ENCODE data around the gene MYDGF. TPM values are rescaled to one million over a fixed set of nuclear protein-coding genes. Genes with fewer than 3 reads are reported as not detected.
A peak's percentile ranks its signal among the peaks of the same experiment; 100 is the strongest.

Gene MYDGF
- polyA plus RNA-seq, 2 donors, result 22.9 to 67.5 TPM

DNA sequence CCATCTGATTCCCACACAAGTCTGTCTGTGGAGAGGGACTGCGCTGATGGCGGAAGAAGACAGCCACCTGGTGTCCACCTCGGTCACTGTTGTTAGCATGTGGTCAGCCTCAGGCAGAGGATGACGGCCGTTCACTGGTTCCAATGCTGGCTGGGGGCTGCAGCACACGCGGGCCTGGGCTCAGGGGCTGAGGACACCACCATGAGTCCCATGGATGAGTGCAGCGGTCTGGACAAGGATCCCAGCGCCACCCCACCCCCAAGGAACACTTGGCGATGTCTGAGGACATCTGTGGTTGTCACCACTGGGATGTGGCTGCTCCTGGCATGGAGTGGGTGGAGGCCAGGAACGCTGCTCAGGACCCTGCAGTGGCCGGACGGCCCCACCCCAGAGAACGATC, 42.6 kb upstream of the MYDGF start:
- Histone ChIP-seq H3K4me3 (ENCODE audit: low read depth in 1 of 2, low read length in 2 of 2) (no peak overlapping the region), H3K36me3 (ENCODE audit: control insufficient read depth in 2 of 2, insufficient read depth in 2 of 2, low read length in 1 of 2) (peaks cover 6 to 53% of the 10 kb centered on the region in 2 donors), H3K4me1 (ENCODE audit: control insufficient read depth in 2 of 2, insufficient read depth in 2 of 2, low read length in 1 of 2) (peaks cover 0 to 22% of the 10 kb centered on the region in 2 donors), H3K9me3 (ENCODE audit: control insufficient read depth in 2 of 2, insufficient read depth in 1 of 2, low read depth in 1 of 2, low read length in 1 of 2) (no peaks in the 10 kb centered on the region), H3K27ac (ENCODE audit: low read depth in 2 of 2, low read length in 1 of 2) (peak overlapping the region; percentile 81 to 92), H3K27me3 (ENCODE audit: control insufficient read depth in 1 of 2, insufficient read depth in 2 of 2, low read length in 2 of 2) (no peaks in the 10 kb centered on the region)
- 75 to 86% methylated on average over 14 of the region's 14 CpGs for WGBS, 2 donors

DNA sequence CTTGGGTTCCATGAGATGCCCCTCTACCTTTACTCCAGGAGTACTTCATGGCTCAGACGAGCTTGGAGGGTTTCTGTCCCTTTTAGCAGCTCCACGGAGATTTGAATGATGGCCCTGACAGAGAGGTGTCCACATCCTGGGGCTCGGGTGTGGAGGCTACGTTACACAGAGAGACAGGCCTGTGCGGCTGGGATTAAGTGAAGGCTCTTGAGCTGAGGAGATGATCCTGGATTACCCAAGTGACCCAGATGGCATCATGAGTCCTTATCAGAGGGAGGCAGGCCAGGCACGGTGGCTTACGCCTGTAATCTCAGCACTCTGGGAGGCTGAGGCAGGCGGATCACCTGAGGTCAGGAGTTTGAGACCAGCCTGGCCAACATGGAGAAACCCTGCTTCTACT, 41.1 kb upstream of the MYDGF start:
- Histone ChIP-seq H3K36me3 (ENCODE audit: control insufficient read depth in 2 of 2, insufficient read depth in 2 of 2, low read length in 1 of 2) (peaks cover 10 to 49% of the 10 kb centered on the region in 2 donors), H3K4me3 (ENCODE audit: low read depth in 1 of 2, low read length in 2 of 2) (no peak overlapping the region), H3K27ac (ENCODE audit: low read depth in 2 of 2, low read length in 1 of 2) (no peak overlapping the region), H3K27me3 (ENCODE audit: control insufficient read depth in 1 of 2, insufficient read depth in 2 of 2, low read length in 2 of 2) (no peaks in the 10 kb centered on the region), H3K4me1 (ENCODE audit: control insufficient read depth in 2 of 2, insufficient read depth in 2 of 2, low read length in 1 of 2) (peaks cover 0 to 22% of the 10 kb centered on the region in 2 donors), H3K9me3 (ENCODE audit: control insufficient read depth in 2 of 2, insufficient read depth in 1 of 2, low read depth in 1 of 2, low read length in 1 of 2) (no peaks in the 10 kb centered on the region)
- 91 to 93% methylated on average over 8 of the region's 8 CpGs for WGBS, 2 donors

DNA sequence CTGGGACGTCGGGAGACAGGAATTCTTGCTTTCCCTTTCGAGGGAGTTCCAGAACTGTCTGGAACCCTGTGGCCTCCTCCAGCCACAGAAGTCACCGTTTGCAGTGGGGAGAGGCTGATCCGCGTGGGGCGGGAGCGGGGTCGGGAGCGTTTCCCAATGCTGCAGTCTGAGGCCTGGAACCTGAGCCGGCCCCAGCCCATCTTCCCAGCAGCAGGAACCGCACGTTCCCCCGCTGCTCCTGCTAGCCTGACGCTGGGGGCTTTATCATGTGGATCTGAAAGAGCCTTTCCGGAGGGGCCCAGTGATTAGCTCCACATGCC, 40.1 kb upstream of the MYDGF start:
- H3K36me3 ChIP-seq (ENCODE audit: control insufficient read depth in 2 of 2, insufficient read depth in 2 of 2, low read length in 1 of 2), result peaks cover 10 to 44% of the 10 kb centered on the region in 2 donors
- peaks cover 0 to 19% of the 10 kb centered on the region in 2 donors for H3K4me1 ChIP-seq (ENCODE audit: control insufficient read depth in 2 of 2, insufficient read depth in 2 of 2, low read length in 1 of 2)
- WGBS, 2 donors, result 90 to 94% methylated on average over 16 of the region's 16 CpGs
- no peak overlapping the region for H3K4me3 ChIP-seq (ENCODE audit: low read depth in 1 of 2, low read length in 2 of 2)
- H3K27ac ChIP-seq (ENCODE audit: low read depth in 2 of 2, low read length in 1 of 2), result no peak overlapping the region
- H3K27me3 ChIP-seq (ENCODE audit: control insufficient read depth in 1 of 2, insufficient read depth in 2 of 2, low read length in 2 of 2), result no peaks in the 10 kb centered on the region
- H3K9me3 ChIP-seq (ENCODE audit: control insufficient read depth in 2 of 2, insufficient read depth in 1 of 2, low read depth in 1 of 2, low read length in 1 of 2), result no peaks in the 10 kb centered on the region

GRCh38 chr19:4709440-4710280, 39.5 kb upstream of the MYDGF start:
- Histone ChIP-seq H3K27me3 (ENCODE audit: control insufficient read depth in 1 of 2, insufficient read depth in 2 of 2, low read length in 2 of 2) (no peaks in the 10 kb centered on the region), H3K27ac (ENCODE audit: low read depth in 2 of 2, low read length in 1 of 2) (no peak overlapping the region), H3K4me1 (ENCODE audit: control insufficient read depth in 2 of 2, insufficient read depth in 2 of 2, low read length in 1 of 2) (peaks cover 0 to 18% of the 10 kb centered on the region in 2 donors), H3K36me3 (ENCODE audit: control insufficient read depth in 2 of 2, insufficient read depth in 2 of 2, low read length in 1 of 2) (peaks cover 10 to 42% of the 10 kb centered on the region in 2 donors), H3K4me3 (ENCODE audit: low read depth in 1 of 2, low read length in 2 of 2) (no peak overlapping the region), H3K9me3 (ENCODE audit: control insufficient read depth in 2 of 2, insufficient read depth in 1 of 2, low read depth in 1 of 2, low read length in 1 of 2) (no peaks in the 10 kb centered on the region)
- WGBS, 2 donors, result 88 to 89% methylated on average over 20 of the region's 20 CpGs

DNA sequence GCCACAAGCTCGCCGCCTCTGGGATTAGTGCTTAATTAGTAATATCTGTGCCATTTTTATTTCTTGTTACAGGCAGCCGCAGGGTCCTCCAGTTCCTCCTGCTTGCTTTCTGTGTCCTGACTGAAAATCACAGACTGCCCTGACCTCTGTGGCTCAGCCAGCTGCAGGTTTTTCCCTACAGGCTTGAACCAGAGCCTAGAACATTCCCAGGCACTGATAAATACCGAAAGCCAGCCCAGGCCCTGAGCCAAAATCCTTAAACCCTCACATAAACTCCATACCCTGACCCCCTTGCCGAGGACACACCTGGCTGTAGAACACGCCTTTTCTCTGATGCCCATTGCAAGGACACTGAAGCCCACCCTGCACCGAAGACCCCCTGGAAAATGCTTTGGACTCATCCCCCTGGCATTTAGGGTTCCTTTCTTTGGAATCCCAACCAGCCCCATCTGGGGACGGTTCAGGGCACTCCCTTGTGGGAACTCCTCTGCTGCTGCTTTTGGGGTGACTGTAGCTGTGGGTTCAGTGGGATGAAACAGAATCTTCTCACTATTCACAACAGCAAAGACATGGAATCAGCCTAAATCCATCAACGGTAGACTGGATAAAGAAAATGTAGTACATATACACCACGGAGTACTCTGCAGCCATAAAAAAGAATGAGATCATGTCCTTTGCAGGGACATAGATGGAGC, 38.0 kb upstream of the MYDGF start:
- peak overlapping the region in 1 of 2 donors; percentile 50 for H3K27ac ChIP-seq (ENCODE audit: low read depth in 2 of 2, low read length in 1 of 2)

GRCh38 chr19:4707322-4707721, 37.2 kb upstream of the MYDGF start:
- H3K4me1 ChIP-seq (ENCODE audit: control insufficient read depth in 2 of 2, insufficient read depth in 2 of 2, low read length in 1 of 2), result peaks cover 0 to 4% of the 10 kb centered on the region in 2 donors
- H3K27me3 ChIP-seq (ENCODE audit: control insufficient read depth in 1 of 2, insufficient read depth in 2 of 2, low read length in 2 of 2), result no peaks in the 10 kb centered on the region
- peaks cover 0 to 3% of the 10 kb centered on the region in 2 donors for H3K9me3 ChIP-seq (ENCODE audit: control insufficient read depth in 2 of 2, insufficient read depth in 1 of 2, low read depth in 1 of 2, low read length in 1 of 2)
- peaks cover 13 to 44% of the 10 kb centered on the region in 2 donors for H3K36me3 ChIP-seq (ENCODE audit: control insufficient read depth in 2 of 2, insufficient read depth in 2 of 2, low read length in 1 of 2)
- no peak overlapping the region for H3K4me3 ChIP-seq (ENCODE audit: low read depth in 1 of 2, low read length in 2 of 2)
- no peak overlapping the region for H3K27ac ChIP-seq (ENCODE audit: low read depth in 2 of 2, low read length in 1 of 2)
- WGBS, 2 donors, result 89 to 93% methylated on average over 11 to 12 of the region's 12 CpGs

More for the DNA sequence above, 38.0 kb upstream of the MYDGF start:
- H3K4me1 ChIP-seq (ENCODE audit: control insufficient read depth in 2 of 2, insufficient read depth in 2 of 2, low read length in 1 of 2), result peaks cover 0 to 9% of the 10 kb centered on the region in 2 donors
- no peak overlapping the region for H3K4me3 ChIP-seq (ENCODE audit: low read depth in 1 of 2, low read length in 2 of 2)
- whole genome bisulfite sequencing, 2 donors, result 72 to 77% methylated on average over 10 of the region's 10 CpGs
- no peaks in the 10 kb centered on the region for H3K27me3 ChIP-seq (ENCODE audit: control insufficient read depth in 1 of 2, insufficient read depth in 2 of 2, low read length in 2 of 2)
- peaks cover 10 to 45% of the 10 kb centered on the region in 2 donors for H3K36me3 ChIP-seq (ENCODE audit: control insufficient read depth in 2 of 2, insufficient read depth in 2 of 2, low read length in 1 of 2)
- H3K9me3 ChIP-seq (ENCODE audit: control insufficient read depth in 2 of 2, insufficient read depth in 1 of 2, low read depth in 1 of 2, low read length in 1 of 2), result peaks cover 0 to under 1% of the 10 kb centered on the region in 2 donors

- no peak overlapping the region for H3K4me3 ChIP-seq (ENCODE audit: low read depth in 1 of 2, low read length in 2 of 2)
- H3K27me3 ChIP-seq (ENCODE audit: control insufficient read depth in 1 of 2, insufficient read depth in 2 of 2, low read length in 2 of 2), result no peaks in the 10 kb centered on the region
- 76 to 78% methylated on average over 19 of the region's 19 CpGs for WGBS, 2 donors
- peaks cover 0 to 3% of the 10 kb centered on the region in 2 donors for H3K9me3 ChIP-seq (ENCODE audit: control insufficient read depth in 2 of 2, insufficient read depth in 1 of 2, low read depth in 1 of 2, low read length in 1 of 2)
- H3K36me3 ChIP-seq (ENCODE audit: control insufficient read depth in 2 of 2, insufficient read depth in 2 of 2, low read length in 1 of 2), result peaks cover 16 to 45% of the 10 kb centered on the region in 2 donors
- peaks cover 0 to 6% of the 10 kb centered on the region in 2 donors for H3K4me1 ChIP-seq (ENCODE audit: control insufficient read depth in 2 of 2, insufficient read depth in 2 of 2, low read length in 1 of 2)
- peak overlapping the region in 1 of 2 donors; percentile 3 for H3K27ac ChIP-seq (ENCODE audit: low read depth in 2 of 2, low read length in 1 of 2)
Observed at GRCh38 chr19:4705413-4706131, 35.4 kb upstream of the MYDGF start.

DNA sequence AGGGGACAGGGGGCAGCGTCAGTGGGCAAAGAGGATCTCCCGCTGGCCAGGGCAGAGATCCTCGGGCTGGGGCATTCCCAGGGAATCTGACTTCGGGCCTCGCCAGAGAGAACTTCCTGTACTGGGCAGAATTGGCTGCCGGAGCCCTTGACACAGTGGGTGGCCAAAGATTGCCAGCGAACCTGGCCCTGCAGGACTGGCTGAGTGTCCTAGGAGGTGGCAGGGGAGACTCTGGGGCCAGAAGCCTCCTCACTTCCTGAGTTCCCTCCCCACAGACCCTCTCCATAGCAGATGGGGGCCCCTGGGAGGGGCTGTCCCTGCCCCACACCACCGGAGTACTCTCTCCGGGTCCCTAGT, 34.2 kb upstream of the MYDGF start:
- H3K27ac ChIP-seq (ENCODE audit: low read depth in 2 of 2, low read length in 1 of 2), result no peak overlapping the region

GRCh38 chr19:4703671-4704316, 33.7 kb upstream of the MYDGF start:
- H3K36me3 ChIP-seq (ENCODE audit: control insufficient read depth in 2 of 2, insufficient read depth in 2 of 2, low read length in 1 of 2), result peaks cover 26 to 49% of the 10 kb centered on the region in 2 donors
- 93 to 96% methylated on average over 28 of the region's 28 CpGs for WGBS, 2 donors
- no peak overlapping the region for H3K4me3 ChIP-seq (ENCODE audit: low read depth in 1 of 2, low read length in 2 of 2)
- H3K27ac ChIP-seq (ENCODE audit: low read depth in 2 of 2, low read length in 1 of 2), result no peak overlapping the region
- peaks cover 0 to 3% of the 10 kb centered on the region in 2 donors for H3K9me3 ChIP-seq (ENCODE audit: control insufficient read depth in 2 of 2, insufficient read depth in 1 of 2, low read depth in 1 of 2, low read length in 1 of 2)
- peaks cover 0 to 2% of the 10 kb centered on the region in 2 donors for H3K4me1 ChIP-seq (ENCODE audit: control insufficient read depth in 2 of 2, insufficient read depth in 2 of 2, low read length in 1 of 2)
- no peaks in the 10 kb centered on the region for H3K27me3 ChIP-seq (ENCODE audit: control insufficient read depth in 1 of 2, insufficient read depth in 2 of 2, low read length in 2 of 2)

More for the DNA sequence above, 34.2 kb upstream of the MYDGF start:
- Histone ChIP-seq H3K4me3 (ENCODE audit: low read depth in 1 of 2, low read length in 2 of 2) (no peak overlapping the region), H3K4me1 (ENCODE audit: control insufficient read depth in 2 of 2, insufficient read depth in 2 of 2, low read length in 1 of 2) (peaks cover 0 to 2% of the 10 kb centered on the region in 2 donors), H3K9me3 (ENCODE audit: control insufficient read depth in 2 of 2, insufficient read depth in 1 of 2, low read depth in 1 of 2, low read length in 1 of 2) (peaks cover 0 to 3% of the 10 kb centered on the region in 2 donors), H3K27me3 (ENCODE audit: control insufficient read depth in 1 of 2, insufficient read depth in 2 of 2, low read length in 2 of 2) (no peaks in the 10 kb centered on the region), H3K36me3 (ENCODE audit: control insufficient read depth in 2 of 2, insufficient read depth in 2 of 2, low read length in 1 of 2) (peaks cover 24 to 49% of the 10 kb centered on the region in 2 donors)
- 92 to 93% methylated on average over 9 of the region's 9 CpGs for WGBS, 2 donors

Measured in esophagus (tissue), 2 donors.